ENCODE data around the gene MT1B. TPM values are rescaled to one million over a fixed set of nuclear protein-coding genes. Genes with fewer than 3 reads are reported as not detected.

MT1B gene
- total and polyA plus RNA-seq, 9 of the 15 experiments (the other 6 are each of a cell fraction or from before 2014, with no cell fraction given): not detected

DNA sequence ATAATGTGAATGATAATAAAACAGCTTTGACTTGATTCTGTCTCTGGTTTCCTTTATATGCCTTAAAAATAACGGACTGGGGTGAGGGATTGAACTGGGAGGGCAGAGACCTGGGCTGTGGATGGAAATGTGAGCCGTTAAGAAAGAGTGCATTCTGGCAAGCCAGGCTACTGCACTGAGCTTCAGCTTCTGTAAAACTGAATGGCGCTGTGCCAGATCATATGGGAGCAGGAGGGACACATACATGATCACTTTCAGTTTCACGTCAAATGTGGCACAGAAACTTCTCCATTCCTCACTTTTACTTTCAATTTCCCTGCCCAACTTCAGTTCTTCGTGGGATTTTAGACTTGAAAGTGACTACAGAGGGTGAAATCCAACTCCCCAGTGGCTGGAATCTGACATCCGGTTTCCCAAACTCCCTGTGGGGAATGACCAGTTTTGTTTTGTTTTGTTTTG lies 42.2 kb upstream of the MT1B start (continued):
- TF ChIP-seq, protein P1, sequence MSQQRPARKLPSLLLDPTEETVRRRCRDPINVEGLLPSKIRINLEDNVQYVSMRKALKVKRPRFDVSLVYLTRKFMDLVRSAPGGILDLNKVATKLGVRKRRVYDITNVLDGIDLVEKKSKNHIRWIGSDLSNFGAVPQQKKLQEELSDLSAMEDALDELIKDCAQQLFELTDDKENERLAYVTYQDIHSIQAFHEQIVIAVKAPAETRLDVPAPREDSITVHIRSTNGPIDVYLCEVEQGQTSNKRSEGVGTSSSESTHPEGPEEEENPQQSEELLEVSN (IDR thresholded peaks at IDR 0.05; ENCODE audit: borderline replicate concordance in 1 of 2, extremely low read depth in 1 of 2, insufficient read depth in 1 of 2, insufficient read length in 1 of 2, low read depth in 1 of 2, low read length in 1 of 2, poor library complexity in 1 of 2, severe bottlenecking in 1 of 2): no peak
- no peak for TF ChIP-seq GTF2F1 (IDR thresholded peaks at IDR 0.05; ENCODE audit: low read depth, low read length)
- TF ChIP-seq, protein P2, sequence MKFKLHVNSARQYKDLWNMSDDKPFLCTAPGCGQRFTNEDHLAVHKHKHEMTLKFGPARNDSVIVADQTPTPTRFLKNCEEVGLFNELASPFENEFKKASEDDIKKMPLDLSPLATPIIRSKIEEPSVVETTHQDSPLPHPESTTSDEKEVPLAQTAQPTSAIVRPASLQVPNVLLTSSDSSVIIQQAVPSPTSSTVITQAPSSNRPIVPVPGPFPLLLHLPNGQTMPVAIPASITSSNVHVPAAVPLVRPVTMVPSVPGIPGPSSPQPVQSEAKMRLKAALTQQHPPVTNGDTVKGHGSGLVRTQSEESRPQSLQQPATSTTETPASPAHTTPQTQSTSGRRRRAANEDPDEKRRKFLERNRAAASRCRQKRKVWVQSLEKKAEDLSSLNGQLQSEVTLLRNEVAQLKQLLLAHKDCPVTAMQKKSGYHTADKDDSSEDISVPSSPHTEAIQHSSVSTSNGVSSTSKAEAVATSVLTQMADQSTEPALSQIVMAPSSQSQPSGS (CRISPR knock-in tag; IDR thresholded peaks at IDR 0.05): no peak
- TF ChIP-seq ESRRA (IDR thresholded peaks at IDR 0.05; ENCODE audit: borderline replicate concordance, low read depth): no peak
- TF ChIP-seq NFE2L1 (tag; IDR thresholded peaks at IDR 0.05; ENCODE audit: borderline replicate concordance, low read depth): no peak
- TF ChIP-seq ZKSCAN1 (IDR thresholded peaks at IDR 0.05; ENCODE audit: low read depth, low read length): no peak
- TF ChIP-seq BRD4 (IDR thresholded peaks at IDR 0.05): no peak
- no peak for TF ChIP-seq RFX7 (CRISPR knock-in tag; IDR thresholded peaks at IDR 0.05)
- TF ChIP-seq, protein P3, sequence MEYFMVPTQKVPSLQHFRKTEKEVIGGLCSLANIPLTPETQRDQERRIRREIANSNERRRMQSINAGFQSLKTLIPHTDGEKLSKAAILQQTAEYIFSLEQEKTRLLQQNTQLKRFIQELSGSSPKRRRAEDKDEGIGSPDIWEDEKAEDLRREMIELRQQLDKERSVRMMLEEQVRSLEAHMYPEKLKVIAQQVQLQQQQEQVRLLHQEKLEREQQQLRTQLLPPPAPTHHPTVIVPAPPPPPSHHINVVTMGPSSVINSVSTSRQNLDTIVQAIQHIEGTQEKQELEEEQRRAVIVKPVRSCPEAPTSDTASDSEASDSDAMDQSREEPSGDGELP (CRISPR knock-in tag; IDR thresholded peaks at IDR 0.05; ENCODE audit: borderline replicate concordance): peak; percentile 44; the same call in 1 of the 2 replicates
- TF ChIP-seq, protein P4, sequence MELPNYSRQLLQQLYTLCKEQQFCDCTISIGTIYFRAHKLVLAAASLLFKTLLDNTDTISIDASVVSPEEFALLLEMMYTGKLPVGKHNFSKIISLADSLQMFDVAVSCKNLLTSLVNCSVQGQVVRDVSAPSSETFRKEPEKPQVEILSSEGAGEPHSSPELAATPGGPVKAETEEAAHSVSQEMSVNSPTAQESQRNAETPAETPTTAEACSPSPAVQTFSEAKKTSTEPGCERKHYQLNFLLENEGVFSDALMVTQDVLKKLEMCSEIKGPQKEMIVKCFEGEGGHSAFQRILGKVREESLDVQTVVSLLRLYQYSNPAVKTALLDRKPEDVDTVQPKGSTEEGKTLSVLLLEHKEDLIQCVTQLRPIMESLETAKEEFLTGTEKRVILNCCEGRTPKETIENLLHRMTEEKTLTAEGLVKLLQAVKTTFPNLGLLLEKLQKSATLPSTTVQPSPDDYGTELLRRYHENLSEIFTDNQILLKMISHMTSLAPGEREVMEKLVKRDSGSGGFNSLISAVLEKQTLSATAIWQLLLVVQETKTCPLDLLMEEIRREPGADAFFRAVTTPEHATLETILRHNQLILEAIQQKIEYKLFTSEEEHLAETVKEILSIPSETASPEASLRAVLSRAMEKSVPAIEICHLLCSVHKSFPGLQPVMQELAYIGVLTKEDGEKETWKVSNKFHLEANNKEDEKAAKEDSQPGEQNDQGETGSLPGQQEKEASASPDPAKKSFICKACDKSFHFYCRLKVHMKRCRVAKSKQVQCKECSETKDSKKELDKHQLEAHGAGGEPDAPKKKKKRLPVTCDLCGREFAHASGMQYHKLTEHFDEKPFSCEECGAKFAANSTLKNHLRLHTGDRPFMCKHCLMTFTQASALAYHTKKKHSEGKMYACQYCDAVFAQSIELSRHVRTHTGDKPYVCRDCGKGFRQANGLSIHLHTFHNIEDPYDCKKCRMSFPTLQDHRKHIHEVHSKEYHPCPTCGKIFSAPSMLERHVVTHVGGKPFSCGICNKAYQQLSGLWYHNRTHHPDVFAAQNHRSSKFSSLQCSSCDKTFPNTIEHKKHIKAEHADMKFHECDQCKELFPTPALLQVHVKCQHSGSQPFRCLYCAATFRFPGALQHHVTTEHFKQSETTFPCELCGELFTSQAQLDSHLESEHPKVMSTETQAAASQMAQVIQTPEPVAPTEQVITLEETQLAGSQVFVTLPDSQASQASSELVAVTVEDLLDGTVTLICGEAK (IDR thresholded peaks at IDR 0.05): peak; percentile 7; the same call in 1 of the 2 replicates
- TF ChIP-seq, protein P4 (CRISPR knock-in tag; IDR thresholded peaks at IDR 0.05): no peak
- no peak for TF ChIP-seq SAFB (IDR thresholded peaks at IDR 0.05; ENCODE audit: borderline replicate concordance, low read depth, low read length)
- peak; percentile 92 for TF ChIP-seq NFIC (IDR thresholded peaks at IDR 0.05)
- peak; percentile 25; the same call in 1 of the 2 replicates for TF ChIP-seq MYC (IDR thresholded peaks at IDR 0.05; ENCODE audit: low read depth, low read length)
- TF ChIP-seq MYC (CRISPR knock-in tag; IDR thresholded peaks at IDR 0.05; ENCODE audit: borderline replicate concordance, low read depth): no peak
- peak; percentile 7 for TF ChIP-seq CHD1 (IDR thresholded peaks at IDR 0.05; ENCODE audit: low read length)
